NCI-H1092 treated with DMSO at 0.1 percent for 48 hours (cell line): Measurements from ENCODE around the gene DSP.

Experiments used
- DNase-seq: peaks from one replicate; lab custom pipeline; 2025; lab: John Stamatoyannopoulos, UW

DSP gene, protein sequence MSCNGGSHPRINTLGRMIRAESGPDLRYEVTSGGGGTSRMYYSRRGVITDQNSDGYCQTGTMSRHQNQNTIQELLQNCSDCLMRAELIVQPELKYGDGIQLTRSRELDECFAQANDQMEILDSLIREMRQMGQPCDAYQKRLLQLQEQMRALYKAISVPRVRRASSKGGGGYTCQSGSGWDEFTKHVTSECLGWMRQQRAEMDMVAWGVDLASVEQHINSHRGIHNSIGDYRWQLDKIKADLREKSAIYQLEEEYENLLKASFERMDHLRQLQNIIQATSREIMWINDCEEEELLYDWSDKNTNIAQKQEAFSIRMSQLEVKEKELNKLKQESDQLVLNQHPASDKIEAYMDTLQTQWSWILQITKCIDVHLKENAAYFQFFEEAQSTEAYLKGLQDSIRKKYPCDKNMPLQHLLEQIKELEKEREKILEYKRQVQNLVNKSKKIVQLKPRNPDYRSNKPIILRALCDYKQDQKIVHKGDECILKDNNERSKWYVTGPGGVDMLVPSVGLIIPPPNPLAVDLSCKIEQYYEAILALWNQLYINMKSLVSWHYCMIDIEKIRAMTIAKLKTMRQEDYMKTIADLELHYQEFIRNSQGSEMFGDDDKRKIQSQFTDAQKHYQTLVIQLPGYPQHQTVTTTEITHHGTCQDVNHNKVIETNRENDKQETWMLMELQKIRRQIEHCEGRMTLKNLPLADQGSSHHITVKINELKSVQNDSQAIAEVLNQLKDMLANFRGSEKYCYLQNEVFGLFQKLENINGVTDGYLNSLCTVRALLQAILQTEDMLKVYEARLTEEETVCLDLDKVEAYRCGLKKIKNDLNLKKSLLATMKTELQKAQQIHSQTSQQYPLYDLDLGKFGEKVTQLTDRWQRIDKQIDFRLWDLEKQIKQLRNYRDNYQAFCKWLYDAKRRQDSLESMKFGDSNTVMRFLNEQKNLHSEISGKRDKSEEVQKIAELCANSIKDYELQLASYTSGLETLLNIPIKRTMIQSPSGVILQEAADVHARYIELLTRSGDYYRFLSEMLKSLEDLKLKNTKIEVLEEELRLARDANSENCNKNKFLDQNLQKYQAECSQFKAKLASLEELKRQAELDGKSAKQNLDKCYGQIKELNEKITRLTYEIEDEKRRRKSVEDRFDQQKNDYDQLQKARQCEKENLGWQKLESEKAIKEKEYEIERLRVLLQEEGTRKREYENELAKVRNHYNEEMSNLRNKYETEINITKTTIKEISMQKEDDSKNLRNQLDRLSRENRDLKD (N-terminal part only)

DNA sequence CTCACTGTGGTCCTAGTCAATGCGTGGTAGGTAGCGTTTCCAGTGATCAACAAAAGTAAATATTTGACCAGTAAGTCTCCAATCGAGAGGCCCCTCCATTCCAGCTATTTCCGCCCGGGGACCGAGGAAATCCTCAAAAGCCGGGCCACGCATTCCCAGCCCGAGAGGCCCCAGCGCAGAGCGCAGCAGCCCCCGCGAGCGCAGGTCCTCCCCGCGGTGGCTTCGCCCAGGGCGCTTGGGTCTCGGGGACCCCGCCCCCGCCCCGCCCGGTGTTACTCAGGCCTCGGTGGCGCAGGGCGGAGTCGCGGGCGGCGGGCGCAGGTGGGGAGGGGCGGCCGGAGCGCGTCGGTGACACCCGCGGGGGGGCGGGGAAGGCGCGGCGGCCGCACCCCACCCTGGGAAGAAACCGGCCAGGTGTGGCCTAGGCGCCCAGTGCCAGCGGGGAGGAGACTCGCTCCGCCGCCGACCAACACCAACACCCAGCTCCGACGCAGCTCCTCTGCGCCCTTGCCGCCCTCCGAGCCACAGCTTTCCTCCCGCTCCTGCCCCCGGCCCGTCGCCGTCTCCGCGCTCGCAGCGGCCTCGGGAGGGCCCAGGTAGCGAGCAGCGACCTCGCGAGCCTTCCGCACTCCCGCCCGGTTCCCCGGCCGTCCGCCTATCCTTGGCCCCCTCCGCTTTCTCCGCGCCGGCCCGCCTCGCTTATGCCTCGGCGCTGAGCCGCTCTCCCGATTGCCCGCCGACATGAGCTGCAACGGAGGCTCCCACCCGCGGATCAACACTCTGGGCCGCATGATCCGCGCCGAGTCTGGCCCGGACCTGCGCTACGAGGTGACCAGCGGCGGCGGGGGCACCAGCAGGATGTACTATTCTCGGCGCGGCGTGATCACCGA, at the start of gene DSP:
Gene DSP (plus strand): TSS at position 497 of the 890 bp plus-strand sequence. CDS start 245 bp downstream, at position 742.
- DNase-seq, result peak; percentile 13

DNA sequence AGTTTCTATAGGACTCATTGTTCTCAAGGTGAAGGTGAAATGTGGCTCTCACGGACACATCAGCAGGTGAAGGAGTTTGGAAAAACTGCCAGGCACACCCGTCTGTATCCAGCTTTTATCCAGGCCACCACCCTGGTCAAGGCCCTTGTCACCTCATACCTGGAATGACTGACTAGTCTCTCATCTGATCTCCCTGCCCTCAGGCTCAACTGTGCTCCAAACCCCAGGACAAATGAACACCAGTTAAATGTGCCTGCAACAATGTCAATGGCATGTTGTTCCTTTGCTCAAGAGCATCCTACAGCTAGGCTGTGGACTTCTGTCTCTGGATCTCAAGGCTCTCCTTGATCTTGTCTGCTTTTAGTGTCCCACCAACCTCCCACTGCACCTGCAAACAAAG, 47.6 kb upstream of the DSP start:
- no peak for DNase-seq

DNA sequence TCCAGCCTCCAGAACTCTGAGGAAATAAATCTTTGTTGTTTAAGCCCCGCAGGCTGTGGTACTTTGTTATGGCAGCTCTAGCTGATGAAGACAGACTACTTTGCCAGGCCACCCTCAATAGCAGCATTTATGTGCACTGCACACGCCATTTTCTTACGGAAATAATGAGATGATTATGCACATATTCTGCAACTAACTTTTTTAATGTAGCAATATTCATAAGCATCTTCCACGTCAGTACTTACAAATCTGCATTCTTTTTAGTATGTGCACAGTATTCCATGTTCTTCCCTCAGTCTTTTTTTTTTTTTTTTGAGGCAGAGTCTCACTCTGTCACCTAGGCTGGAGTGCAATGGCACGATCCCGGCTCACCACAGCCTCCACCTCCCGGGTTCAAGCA, 46.8 kb upstream of the DSP start:
- no peak for DNase-seq

DNA sequence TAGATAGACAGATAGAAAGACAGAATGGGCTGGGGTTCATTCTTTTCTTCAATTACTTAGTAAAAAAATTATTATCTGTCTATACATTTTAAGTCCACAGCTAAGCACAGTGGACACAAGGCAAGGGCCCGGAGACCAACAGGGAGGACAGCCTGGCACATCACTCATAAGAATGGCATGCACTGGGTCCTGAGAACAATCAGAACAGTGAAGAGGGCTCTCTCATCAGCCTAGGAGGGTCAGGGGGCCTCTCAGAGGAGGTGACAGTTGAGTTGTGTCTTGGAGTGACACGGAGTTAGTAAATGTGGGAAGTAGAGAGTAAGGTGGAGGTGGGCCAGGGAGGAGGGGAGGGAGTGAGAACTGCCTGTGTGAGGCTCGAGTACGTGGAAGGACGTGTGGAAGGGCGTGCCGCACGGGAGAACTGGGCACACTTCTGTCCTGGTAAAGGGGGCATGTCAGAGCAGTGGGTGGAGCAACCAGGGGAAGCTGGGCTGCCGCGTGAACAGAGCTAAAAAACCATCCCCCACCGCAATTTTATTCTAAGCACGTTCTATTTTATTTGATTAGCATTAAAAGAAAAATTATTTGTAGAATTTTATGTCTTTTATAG, 45.1 kb upstream of the DSP start:
- DNase-seq, result no peak

DNA sequence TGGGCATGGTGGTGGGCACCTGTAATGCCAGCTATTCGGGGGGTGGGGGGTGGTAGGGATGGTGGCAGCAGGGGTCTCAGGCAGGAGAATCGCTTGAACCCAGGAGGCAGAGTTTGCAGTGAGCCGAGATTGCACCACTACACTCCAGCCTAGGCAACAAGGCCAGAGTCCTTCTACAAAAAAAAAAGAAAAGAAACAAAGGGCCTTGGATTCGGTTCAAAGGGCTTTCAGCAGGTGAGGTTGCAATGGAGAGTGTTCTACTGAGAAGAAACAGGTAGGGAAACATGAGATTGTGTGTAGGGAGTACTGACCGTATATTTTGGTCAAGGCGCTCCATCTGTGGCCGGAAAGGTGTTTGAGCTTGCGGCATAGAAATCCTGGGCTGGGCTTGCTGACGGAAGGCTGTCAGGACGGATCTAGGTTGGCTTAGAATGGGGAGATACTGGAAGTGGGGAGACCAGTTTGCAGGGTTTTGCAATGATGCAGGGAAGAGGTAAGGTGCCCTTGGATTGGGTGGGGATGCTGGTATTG, 40.7 kb upstream of the DSP start:
- DNase-seq, result no peak

DNA sequence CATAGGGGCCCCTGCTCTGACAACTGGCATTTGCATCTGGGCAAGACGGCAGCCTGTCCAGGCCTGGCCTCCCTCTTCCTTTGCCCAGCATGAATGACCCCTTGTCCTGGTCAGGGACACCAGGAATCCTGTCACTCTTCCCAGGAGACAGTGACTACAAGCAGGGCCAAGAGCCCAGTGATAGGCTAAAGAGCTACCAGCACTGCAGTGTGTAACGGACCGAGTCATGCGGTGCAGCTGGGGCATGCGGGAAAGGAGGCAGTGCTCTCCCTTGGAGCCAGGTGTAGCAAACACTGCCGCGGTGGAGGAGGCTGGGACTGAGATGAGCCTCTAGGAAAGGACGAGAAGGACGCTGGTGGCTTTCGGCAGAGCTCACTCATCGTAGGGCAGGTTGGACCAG, 38.7 kb upstream of the DSP start:
- DNase-seq, result no peak

DNA sequence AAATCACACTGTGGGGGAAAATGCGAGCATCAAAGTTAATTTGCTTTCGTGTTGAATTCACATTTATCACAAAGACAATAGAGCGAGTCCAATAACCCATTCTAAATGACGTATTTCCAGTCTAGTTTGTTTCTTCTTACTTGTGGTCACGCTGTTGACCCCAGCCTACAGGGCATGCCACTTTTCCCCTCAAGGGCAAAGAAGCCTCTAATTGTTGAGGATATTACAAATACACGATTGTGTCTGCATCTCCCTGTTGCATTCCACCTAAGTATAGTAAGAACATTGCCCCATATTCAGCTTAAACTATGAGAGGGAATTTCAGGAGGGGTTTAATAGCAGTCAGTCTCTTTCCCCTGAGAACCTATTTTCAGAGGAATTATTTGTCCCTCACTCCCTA, 37.4 kb upstream of the DSP start:
- DNase-seq, result no peak

DNA sequence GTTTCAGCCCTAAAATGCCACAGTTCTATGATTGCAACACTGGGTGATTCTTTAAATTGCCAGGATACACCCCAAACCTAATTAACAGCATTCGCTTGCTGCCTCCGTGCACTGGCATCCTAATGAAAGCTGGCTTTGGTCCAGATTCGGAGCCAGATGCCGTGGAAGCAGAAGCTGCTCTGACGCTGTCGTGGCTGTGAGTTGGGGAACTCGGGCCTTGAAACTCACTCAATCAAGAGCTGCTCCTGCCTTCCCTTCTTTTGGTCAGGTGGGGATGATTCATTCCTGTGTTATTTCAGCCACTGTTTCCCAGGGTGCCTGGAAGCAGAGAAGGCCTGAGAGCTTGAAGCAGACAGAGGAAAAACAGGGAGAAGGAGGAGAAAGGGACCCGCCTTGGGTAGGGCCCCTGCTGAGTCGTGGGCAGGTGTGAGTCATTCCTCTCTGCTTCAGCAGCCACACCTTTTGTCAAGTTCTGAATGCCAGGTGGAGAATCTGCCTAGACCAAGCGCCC, 36.2 kb upstream of the DSP start:
- DNase-seq, result no peak

DNA sequence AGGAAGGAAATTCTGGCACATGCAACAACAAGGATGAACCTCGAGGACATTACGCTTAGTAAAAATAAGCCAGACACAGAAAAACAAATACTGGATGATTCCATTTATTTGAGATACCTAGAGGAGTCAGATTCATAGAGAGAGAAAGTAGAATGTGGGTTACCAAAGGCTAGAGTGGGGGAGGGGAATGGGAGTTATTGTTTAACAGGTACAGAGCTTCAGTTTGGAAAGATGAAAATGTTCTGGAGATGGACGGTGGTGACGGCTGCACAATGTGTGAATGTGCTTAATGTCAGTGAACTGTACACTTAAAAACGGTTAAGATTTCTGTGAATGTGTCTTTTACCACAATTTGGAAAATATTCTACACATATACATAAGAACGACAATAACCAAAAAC, 33.9 kb upstream of the DSP start:
- DNase-seq, result no peak

DNA sequence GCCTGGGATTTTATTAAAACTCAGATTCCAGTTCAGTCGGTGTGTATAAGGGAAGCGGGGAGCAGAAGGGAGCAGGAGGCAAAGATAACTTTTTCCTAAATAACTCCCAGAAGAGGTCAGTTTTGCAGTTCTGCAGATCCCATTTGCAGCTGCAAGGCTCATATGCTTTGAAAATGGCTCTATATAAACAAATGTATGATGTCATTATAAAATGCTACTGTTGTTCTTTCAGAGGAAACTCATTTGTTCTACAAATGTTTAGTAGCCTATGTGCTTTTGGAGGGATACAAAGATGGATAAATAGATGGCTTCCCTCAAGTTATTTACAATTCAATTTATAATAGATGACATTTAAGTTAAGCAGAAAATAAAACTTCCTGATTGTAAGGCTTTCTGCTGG, 29.2 kb upstream of the DSP start:
- DNase-seq, result no peak

DNA sequence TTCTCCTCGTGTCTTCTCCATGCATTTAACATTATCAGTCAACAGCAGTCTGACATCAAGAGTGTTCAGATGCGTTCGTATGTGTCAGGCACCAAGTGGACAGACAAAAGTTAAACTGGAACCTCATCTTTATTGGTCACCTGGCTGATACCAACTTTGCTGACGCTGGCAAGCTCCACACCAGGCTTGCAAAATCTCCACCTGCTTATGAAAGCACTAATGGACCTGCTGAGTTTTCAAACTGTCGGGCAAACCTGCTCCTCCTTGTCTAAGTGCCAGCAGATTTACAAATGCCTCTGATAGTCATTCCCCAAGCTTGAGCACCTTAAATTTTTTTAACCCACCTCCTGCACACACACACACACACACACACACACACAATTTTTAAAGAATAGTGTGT, 27.9 kb upstream of the DSP start:
- DNase-seq, result no peak

DNA sequence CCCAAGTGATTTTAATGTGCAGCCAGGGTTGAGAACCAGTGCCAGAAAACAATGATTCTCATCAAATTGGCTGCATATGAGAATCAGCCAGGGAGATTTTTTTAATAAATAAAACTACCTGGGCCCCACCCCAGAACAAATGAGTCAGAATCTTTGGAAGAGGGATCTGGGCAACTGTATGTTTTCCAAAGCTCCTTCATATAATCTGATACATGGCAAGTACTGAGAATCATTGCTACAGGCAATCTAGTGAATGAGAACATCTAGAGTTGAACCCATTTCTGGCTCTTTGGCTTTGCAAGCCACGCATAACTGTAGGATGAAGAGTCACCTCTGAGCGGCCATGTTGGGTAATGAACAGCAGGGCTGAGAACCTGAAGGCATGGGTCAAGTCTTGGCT, 26.1 kb upstream of the DSP start:
- no peak for DNase-seq

DNA sequence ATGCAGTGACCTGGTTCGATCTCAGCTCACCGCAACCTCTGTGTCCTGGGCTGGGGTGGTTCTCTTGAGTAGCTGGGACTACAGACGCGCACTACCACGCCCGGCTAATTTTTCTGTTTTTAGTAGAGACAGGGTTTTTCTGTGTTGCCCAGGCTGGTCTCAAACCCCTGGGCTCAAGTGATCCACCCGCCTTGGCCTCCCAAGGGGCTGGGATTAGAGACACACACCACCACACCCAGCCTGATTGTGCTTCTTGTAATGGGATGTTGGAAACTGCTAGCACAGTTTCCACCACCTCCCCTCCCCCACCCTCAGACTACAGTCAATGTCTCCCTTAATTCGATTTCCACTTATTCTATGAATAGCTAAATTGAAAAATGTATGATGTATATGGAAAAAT, 22.6 kb upstream of the DSP start:
- DNase-seq, result no peak

DNA sequence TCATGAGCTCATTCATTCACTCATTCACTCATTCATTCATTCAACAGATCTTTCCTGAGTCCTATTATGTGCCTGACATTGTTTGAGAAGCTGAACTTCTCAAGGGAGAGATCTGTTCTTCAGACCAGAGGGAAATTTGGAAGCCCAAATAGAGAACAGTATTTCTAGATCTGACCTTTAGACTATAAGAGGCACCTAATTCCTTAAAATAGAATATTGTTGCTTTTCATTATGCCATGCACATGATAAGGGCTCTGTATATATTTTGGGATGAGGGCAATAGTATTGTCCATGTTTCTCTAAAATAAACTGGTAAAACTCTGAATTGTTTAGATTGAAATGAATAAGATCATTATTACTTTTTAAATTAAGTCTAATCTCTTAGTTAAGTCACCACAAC, 18.6 kb upstream of the DSP start:
- no peak for DNase-seq

DNA sequence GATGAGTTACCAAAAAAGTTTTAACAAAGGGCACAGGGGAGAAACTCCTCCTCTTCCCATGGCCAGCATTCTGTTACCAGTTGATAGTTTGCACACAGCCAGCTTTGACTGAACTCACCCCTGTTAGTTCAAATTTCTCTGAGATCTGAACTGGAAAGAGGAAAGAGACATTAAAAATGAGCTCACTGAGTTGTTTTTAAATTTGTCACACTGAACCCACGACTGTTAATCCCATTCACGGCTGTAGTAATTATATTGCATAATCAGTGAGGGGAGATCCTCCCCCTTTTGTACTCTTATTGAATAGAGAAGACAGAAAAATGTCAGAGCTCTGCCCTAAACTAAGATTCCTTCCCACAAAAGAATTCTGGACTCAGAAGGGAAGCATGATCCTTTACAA, 17.5 kb upstream of the DSP start:
- no peak for DNase-seq

DNA sequence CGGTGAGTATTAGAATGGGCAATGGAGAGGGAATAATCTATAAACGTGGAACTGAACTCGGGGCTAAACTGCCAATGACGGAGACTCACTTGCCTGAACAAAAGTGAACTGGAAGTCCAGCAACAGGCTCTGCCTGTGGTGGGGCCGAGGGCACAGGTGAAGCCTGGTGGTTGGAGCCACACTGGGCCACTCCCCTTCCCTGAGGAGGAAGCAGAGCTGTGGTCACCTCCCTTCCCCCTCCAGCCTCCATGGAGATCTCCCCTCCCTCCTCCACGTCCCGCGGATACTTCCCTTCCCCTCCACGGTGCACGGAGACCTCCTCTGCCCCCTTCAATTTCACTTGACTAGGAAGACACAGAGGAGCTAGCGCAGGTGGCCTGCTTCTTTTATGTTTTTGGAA, 14.7 kb upstream of the DSP start:
- no peak for DNase-seq

DNA sequence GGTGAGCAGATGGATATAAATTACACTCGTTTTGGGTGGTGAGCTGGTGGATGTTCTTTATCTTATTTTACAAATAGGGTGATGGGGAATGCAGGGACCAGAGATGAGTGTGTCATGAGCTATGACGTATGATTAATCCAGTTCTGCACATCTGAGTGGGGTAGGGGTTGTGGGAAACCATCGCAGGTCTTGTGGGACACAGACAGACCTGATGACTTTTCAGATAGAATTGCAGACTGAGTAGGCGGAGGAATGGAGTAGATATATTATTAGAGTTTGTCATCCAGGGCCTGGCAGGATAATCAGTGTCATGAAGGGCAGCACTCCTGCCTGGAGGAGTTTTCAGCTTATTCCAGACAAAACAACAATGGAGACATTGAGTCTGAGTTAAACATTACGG, 12.9 kb upstream of the DSP start:
- no peak for DNase-seq

DNA sequence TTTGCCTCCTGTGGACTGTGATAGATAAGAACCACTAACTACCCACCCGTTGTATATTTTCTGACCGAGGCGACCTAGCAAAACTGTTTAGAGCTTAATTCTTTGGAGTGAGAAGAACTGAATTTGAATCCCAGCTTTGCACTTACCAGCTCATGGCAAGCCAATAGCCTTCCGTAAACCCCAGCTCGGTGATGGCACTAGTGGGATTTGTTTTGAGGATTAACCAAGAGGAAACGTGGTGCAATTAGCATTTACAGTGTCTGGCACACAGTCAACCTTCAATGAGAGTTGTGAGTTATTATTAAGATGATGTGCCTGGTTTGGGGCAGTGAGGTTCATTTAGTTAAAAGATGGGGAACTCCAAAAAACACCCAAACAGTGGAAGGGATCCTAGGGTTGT, 12.3 kb upstream of the DSP start:
- DNase-seq, result no peak

DNA sequence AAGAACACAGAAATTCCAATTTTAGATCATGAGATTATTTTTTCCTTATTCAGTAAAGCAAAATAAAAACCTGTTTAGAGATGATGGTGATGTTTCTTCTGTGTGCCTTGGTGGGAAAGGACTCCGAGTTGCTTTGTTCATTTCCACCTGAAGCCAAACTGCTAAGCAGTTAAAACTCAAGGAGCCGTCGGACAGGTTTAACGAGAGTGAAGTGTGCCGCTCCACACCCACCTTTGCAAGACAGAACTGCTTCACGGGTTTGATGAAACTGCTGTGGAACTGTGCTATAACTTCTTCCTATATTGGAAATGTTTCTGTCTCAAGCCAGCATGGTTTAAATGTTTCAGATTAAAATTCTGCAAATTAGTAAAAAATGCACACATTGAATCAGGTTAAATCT, 9.2 kb upstream of the DSP start:
- DNase-seq, result no peak

DNA sequence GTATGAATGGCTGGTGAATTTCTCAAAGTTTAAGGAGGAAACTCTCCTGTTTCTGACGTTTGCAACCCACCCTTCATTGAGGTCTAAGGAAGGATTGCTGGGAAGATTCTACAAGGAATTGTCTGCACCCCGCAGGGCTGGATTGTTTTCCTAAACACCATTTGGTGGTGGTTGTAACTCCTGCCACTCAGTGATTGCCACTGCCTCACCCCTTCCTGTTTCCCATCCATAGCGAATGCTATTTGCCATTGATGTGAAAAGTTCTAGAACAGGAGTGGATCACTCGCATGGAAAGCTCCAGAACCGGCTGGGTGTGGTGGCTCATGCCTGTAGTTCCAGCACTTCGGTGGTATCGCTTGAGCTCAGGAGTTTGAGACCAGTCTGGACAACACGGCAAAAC, 8.7 kb upstream of the DSP start:
- no peak for DNase-seq

DNA sequence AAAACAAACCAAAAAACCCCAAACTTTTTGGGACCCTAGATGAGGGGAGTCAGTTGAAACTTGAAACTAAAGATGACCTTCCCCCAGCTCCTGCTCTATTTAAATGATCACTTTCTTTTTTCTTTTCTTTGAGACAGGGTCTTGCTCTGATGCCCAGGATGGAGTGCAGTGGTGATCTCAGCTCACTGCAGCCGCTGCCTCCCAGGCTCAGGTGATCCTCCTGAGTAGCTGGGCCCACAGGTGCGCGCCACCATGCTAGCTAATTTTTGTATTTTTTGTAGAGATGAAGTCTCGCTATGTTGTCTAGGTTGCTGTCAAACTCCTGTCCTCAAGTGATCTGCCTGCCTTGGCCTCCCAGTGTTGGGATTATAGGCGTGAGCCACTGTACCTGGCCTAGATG, 7.3 kb upstream of the DSP start:
- DNase-seq, result no peak
